ENCODE measurements around the gene SNX24.
"Not testable (repeated sequence)": the region's sequence is repeated elsewhere in the genome, so short reads cannot be mapped to it uniquely, and the experiment has no call there.

Gene SNX24

DNA sequence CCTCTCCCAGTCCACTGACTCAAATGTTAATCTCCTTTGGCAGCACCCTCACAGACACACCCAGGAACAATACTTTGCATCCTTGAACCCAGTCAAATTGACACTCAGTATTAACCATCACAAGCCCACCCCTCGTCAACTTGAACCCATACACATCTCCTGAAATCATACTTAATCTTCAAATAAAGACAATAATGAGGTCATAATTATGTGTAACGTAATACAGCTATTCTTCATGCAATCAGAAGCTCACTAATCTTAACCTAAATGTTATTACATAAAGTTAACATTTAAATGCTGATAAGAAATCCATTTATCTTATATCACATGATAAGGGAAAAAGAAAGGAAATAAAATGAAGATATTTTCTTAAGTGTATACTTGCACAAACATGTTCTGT is 125.9 kb downstream of the SNX24 start:
- DNase-seq, result no peak

DNA sequence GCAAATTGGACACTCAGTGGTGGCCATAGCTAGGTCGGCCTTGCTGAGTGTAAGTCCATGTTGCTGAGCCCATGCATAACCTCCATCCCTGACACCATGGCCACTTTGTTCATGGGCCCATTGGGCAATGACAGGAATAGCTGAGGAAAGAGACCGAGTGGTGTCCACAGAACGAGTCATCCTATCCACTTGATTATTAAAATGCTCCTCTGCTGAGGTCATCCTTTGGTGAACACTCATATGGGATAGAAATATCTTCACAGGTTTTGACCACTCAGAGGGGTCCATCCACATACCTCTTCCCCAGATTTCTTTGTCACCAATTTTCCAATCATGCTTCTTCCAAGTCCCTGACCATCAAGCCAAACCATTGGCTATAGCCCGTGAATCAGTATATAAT is 127.5 kb downstream of the SNX24 start:
- no peak for DNase-seq

DNA sequence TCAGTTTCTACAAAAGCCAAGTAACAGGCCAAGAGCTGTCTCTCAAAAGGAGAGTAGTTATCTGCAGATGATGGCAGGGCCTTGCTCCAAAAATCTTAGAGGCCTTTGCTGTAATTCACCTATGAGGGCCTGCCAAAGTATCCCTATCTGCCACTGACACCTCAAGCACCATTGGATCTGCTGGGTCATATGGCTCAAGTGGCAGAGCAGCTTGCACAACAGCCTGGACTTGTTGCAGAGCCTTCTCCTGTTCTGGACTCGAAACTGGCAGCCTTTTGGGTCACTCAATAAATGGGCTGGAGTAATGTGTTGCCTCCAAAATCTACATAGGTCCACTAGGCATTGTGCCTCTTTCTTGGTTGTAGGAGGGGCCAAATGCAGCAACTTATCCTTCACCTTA is 128.3 kb downstream of the SNX24 start:
- not testable (repeated sequence) for DNase-seq

DNA sequence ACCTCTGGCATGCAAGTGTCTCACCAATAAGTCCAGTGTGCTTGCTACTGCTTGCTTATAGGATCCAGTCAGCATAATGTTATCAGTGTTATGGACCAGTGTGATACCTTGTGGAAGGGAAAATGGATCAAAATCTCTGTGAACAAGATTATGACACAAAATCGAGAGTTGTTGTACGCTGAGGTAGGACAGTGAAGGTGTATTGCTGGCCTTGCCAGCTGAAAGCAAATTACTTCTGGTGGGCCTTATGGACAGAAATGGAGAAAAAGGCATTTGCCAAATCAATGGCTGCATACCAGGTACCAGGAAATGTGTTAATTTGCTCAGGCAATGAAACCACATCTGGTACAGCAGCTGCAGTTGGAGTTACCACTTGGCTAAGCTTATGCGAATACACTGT is 128.8 kb downstream of the SNX24 start:
- DNase-seq, result not testable (repeated sequence)

DNA sequence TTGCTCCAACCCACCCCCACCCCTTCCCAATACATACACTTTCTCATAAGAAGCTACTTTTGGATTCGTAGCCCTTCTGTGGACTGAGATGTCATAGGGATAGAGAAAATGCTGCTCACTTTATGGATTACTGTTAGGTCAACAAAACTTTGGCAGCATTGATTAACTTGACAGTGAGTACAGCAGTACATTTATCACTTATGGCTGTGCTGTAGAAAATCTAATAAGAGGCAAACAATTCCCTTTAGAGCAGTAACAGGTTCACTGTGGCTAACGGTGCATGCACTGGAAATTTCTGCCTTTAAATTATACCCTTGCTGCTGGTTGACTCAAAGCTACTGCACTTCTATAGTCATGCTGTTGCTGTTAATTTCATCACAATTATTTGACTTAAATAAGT is 131.9 kb downstream of the SNX24 start:
- DNase-seq, result no peak

DNA sequence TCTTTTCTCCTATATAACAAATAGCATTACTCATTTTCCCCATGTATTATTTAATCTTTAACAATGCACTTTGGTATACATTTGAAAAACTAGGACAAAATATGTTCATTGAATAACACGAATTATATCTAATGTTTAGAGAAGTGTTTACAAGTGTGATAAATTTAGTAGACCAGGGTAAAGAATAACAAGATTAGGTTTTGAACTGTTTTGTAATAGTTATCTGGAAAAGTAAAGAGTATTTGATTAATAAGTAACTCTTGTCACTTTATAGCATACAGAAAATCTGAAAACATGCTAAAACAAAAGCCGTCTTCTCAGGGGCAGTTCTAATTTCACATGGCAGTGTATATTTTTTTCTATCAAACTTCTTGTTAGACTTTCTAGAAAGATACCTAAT is 132.7 kb downstream of the SNX24 start:
- no peak for DNase-seq

DNA sequence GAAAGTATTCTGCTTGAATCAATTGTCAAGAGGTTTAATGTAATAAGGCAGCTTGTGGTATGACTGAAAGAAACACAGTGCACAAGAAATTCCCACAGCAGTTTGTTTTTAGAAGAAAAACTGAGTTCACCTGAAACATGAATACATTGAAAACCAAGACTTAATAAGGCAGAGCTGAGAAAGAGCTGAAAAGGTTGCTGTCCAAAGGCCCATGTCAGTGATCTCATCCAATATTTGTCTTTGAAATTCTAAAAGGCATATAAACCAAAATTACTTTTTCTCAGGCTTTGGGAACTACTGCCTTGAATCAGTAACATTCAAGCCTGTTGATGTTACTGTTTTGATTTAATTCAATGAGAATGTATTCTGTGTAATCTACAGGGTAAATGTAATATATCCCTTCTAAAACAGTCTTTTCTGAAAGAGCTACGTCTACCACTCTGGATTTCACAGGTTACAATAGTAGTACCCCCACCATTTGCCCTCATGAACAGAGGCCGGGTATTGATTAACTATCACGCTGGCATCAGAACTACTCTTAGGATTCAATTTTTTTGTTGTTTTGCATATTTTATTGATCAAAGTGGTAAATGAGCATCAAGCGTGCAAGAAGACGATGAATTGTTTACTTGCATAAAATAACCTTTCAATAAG is 133.4 kb downstream of the SNX24 start:
- DNase-seq, result no peak

DNA sequence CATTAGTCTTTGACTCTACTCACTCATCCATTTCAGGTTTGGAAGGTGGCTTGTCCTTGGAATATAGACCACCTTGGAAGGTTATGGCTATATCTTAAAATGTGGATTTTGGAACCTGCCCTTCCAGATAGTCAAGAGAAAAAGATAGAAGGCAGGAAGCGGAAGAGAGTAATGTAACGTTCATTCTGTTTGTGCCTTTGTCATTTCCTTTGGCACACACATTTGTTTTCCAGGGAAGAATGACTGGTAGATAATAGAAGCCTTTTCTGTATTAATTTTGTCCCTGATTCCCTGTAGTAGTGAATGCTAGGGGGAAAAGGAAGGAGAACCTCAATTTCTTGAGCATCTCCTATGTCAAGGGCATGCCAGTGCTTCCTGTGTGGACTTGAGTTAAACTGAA is 136.4 kb downstream of the SNX24 start:
- DNase-seq, result no peak

DNA sequence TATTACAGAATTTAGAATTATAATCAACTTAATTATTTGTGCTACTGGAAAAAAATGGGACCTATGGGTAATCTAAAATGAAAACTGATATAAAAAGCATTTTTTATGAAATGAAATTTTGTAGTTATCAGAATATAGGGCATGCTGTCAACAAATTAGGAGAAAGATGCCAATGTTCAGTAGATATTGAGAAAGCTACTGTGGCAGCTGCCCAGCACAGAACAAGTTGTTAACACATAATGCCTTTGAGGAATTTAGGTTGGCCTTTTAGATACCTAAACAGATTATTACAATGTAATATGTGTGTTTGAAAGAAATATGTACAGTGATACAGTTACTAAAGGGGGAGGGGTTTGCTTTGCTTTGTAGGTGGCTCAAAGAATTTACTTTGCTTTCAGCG is 137.0 kb downstream of the SNX24 start:
- DNase-seq, result no peak

DNA sequence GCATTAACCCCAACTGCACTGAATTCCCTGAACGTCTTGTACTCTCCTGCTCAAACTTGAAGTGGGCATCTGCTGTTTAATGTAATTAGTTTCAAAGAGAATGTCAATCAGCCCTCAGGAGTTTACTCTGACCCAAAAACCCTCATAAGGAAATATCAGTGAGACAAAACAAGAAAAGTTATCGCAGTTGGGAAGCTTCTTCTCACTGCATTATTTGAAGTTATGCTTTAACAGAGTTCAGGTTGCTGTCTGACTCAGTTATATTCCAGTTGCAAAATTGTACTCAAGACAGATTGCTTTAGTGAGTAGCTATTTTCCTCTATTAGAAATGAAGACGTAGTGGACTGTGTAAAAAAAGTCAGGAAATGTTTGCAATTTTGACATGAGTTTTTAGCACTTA is 139.0 kb downstream of the SNX24 start:
- no peak for DNase-seq

DNA sequence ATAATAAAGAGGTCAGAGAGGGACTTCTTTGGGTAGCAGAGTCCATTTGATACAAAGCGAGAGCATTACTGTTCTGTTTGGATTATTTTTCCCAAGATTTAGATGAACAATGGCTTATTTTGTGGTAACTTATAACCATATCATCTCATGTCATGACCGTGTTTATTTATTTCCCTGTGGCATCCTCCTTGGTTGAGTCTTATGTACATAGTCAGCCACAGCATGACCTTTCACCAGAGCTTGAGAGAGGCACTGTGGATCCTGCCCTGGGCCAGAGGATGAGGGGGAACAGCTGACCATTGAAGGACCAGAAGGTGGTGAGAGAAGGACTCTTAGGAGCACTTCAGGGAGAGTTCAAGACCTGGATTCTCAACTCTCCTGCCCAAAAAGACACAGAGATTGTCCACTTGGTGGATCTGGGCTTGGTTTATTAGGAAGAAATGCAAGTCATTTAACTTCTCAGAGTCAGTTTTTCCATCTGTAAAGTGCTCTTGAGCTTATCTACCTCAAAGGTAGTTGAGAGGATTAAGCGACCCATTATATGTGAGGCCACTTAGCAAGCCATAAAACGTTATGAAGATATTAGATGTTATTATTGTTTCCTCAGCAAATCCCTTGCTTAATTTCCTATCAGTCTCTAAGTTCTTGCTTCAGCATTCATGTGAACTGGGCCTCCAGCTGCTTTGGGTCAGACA is 139.7 kb downstream of the SNX24 start:
- DNase-seq, result no peak

DNA sequence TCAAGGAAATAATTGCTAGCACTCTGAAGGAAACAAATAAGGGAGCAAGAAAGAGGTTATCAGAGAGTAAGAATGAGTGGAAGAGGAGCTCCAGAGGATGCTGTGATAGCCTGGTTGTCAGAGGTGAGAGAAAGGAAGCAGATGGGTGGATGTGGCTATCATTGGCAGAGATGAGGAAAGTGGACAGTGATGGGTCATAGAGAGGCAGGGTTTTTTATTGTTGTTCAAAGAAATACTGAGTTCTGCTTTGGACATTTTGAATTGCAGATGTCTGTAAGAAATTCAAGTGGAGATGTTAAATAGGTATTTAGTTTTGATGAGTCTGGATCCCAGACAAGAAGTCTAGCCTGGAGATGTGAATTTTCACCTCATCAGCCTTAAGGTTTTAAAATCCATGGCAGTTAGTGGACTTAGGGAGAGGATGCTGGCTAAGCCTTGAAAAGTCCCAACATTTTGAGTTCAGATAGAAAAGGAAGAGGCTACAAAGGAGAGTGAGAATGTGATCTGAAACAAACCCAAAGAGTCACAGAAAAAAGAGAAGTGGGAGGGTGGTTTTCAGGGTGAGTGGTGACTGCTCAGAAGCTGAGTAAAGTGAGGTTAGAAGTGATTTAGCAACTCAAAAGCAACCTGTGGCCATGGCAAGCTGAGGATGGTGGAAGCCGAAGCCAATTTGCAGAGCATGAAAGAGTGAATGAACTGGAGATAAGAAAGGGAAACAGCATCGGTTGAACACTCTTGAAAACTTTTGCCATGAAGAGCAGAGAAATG is 140.7 kb downstream of the SNX24 start:
- DNase-seq, result no peak

DNA sequence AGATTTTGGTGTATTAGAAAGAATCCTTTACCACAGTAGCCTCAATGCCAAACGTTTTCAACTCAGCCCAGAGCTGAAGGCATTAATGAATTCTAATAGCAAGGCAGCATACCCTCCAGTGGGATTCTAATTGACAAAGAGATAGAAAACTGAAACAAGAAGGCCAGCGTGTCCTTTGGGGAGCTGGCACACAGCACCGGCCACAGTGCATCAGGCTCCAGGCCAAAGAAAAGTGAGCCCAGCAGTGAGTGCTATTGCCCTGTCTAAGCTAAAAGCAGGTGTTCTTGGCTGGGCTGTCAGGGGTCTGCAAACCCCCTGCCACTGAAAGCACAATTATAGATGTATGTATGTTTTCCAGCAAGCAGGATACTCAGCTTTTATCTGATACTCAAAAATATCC is 150.7 kb downstream of the SNX24 start:
- no peak for DNase-seq

DNA sequence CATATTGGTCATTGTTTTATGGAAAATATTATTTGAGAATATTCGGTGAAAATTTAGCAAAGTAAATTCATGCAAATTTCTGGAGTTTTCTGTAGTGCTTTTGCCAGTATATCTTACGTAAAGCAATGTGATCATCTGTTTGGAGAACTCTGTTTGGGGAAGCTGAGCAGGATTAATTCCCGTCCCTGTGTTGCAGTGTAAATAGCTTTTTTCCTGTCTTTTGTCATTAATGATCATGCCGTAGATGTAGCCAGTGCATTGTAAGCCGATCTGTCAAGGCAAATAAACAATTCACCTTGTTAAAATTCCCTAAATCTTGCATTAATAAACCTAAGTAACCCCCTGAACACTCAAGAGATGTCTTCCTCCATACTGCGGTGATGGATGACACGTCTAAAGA is 151.9 kb downstream of the SNX24 start:
- DNase-seq, result no peak

DNA sequence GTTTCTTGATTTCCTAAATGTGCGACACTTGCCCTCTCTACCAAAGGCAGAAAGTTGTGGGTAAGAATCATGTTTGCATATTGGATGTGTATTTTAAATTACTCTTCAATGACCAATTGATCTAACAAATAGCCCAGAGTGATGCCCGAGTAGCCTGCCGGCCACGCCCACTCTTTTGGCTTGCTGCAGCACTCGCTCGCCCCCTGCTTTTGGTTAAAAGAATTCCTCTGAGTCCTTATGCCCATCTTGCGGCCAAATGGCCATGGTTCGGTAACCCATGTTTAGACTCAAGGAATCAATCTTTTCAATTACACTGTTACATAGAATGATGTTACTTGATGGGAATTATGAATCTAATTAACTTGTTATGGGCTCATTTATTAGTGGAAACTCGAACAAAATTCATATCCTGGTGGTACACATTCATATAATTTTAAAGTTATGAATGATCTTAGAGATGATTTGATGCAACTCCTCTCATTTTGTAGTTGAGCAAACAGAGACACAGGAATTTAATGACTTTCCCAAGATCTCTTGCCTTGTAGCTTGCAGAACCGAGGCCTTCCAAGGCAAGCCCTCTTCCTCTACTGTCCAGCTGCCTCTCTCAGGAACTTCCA is 154.6 kb downstream of the SNX24 start:
- DNase-seq, result no peak

DNA sequence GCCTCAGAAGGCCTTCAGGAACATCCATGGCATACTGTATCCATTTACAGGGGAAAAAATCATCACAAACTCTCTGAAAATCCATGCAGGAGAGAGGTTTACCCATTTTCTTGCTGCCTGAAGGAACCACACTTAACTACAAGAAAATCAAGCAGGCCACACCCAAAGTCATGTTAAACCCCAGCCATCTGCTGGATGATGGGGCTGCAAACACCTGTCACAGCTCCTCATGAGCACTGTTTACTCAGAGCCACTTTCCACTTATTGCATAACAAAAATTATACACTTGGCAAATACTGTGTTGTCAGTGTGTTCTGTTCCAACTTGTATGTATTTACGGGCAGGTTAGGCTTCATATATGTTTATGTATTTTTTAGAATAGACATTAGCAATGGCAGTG is 155.3 kb downstream of the SNX24 start:
- no peak for DNase-seq

DNA sequence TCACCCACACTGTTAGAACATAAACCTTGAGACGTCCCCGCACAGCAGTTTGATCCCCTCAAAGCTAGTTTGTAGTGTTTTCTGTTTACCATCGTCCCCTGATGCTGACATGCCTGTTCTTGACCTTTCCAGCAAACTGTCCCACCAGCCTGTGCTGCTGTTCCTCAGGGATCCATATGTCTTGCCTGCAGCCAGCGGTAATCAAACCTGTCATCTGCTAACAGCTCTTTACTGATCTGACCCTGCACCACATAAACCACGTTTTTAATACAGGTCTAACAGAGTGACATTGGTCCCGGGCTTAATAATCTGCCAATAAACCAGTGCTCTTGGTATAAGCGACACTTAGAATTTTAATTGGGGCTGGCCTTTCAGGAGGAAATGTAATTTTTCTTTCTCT is 156.4 kb downstream of the SNX24 start:
- DNase-seq, result no peak

DNA sequence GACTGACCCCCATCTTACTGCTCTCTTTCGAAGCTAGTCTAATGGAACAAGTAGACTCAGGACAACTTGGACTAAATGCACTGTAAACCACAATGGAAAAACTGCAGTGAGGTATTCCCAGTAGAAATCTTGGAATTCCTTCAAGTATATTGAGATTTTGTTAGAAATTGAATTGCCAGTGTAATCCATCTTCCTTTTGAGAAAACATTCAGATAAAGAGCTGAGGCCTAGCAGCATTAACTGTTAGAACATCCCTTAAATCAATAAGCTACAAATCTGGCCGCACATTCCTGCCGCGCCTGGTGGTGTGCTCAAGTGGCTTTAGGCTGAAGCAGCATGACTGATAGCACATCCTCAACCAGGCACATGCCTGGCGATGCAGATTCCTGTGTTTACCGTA is 161.8 kb downstream of the SNX24 start:
- no peak for DNase-seq

DNA sequence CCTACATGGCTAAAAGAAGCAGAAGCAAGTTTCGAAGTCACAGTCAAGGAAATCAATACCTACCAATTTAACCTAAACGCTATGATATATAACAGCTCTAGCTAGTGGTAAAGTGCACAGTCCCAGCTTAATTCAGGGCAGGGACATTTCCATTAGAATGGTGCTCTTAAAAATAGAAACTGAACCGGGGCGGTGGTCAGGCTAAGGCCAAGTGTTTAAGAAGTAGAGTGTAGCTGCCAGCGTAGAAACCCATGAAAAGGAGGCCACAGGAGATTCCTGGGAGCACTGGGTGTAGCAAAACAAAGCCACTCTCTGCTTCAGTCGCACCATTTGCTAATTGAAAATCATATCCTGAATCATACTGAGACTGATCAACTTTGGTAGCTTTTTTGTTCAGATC is 162.3 kb downstream of the SNX24 start:
- DNase-seq, result no peak

DNA sequence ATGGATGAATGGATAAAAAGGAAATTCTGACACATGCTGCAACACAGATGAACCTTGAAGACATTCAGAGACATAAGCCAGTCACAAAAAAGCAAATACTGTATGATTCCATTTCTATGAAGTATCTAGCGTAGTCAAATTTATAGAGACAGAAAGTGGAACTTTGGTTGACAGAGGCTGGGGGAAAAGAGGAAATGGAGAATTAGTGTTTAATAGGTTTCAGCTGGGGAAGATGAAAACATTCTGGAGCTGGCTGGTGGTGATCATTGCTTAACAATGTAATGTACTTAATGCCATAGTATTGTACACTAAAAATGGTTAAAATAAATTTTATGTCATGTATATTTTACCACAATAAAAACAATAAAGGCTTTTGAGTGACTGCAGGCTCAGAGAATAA is 166.9 kb downstream of the SNX24 start:
- no peak for DNase-seq

DNA sequence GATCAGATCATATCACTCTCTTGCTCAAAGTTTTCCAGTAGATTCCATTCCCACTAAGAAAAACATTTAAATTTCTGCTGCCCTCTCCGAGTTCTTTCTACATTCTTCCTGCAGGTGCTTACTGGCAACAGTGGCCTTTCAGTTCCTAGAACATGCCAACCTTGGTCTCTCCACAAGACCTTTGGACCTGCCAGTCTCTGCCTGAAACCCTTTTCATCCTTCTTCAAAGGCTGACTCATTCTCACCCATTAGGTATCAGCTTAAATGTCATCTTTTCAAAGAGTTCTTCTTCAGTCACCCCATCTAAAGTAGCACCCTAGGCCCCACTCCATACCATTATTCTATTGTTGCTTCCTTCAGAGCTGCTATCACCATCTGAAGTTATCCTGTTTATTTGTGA is 169.3 kb downstream of the SNX24 start:
- DNase-seq, result no peak

DNA sequence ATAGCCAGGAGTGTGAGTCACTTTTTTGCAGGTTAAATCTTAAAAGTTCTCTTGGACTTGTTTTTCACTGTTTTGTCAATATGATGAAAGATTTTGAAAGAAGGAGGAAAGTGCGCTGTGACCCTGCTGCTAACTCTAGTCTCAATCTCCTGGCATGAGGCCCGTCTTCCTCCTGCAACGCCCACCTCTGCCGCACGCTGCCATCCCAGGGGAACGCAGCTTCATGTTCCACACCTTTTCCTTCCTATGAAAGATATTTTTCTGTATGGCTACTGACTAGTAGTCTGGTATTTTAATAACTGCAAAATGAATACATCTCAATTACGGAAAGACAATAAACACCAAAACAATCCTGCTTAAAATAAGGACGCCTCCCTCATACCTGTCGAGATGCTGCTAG is 182.8 kb downstream of the SNX24 start:
- DNase-seq, result no peak

DNA sequence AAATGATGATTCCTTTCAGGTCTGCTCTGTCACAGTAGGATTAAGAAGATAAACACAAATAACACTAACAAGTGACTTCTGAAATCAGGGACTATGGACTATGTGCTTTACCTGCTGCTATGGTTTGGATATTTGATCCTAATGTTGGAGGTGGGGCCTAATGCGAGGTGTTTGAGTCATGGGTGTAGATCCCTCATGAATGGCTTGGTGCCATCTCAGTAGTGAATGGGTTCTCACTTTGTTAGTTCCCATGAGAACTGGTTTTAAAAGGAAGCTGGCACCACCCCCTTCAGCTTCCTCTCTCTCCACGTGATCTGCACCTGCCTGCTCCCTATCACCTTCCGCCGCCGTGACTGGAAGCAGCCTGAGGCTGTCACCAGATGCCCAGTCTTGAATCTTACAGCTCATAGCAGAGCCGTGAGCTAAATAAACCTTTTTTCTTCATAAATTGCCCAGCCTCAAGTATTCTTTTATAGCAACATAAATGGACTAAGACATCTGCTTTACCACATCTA is 187.8 kb downstream of the SNX24 start:
- DNase-seq, result no peak

All from activated CD4-positive, alpha-beta T cell treated with anti-CD3 and anti-CD28 coated beads for 1 hour (primary cell).